ENCODE results near the gene LMNA.
"Not testable (repeated sequence)": the region's sequence is repeated elsewhere in the genome, so short reads cannot be mapped to it uniquely, and the experiment has no call there.

Gene LMNA

DNA sequence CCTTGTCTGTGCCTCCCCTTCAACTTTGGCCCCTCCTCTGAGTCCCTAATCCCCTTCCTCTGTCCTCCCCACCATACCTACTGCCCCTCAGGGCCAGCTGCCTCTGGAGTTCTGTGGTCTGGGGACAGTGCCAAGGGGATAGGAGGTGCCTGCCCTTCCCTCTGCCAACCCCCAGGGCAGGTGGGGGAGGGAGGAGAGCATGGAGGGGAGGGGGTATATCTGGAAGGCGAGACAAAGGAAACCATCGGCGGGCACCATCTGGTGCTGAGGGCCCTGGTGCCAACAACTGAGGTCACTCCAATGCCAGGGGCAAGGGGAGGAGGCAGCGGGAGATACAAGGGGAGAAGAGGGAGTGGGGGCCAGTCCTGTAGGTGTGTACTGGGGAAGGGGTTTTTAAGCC, 44.0 kb upstream of the LMNA start:
- H3K27me3 ChIP-seq = no peaks in the 10 kb centered on the region
- H3K9me3 ChIP-seq = no peaks in the 10 kb centered on the region
- peak; percentile 49 for DNase-seq
- no peak for TF ChIP-seq CTCF (IDR thresholded peaks at IDR 0.05; ENCODE audit: low read depth, low read length)
- H3K36me3 ChIP-seq = peaks cover 10% of the 10 kb centered on the region
- 0 out of 2 replicates have a peak, but pooled peaks cover 7% of the 10 kb centered on the region for H3K4me1 ChIP-seq
- H3K4me3 ChIP-seq (ENCODE audit: low read depth, low read length) = no peak overlapping the region

DNA sequence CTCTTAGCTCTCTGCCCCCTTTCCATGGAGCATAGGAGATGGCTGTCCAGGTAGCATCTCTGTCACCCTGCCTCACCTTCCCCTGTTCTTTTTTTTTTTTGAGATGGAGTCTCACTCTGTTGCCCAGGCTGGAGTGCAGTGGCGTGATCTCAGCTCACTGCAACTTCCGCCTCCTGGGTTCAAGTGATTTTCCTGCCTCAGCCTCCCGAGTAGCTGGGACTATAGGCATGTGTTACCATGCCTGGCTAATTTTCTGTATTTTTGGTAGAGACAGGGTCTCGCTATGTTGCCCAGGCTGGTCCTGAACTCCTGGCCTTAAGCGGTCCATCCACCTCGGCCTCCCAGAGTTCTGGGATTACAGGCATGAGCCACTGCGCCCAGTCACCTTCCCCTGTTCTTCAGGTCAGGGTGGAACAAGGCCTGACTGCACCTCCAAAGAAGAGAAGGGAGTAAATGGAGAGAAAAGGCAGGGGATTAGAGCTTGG, 43.1 kb upstream of the LMNA start:
- not testable (repeated sequence) for H3K27me3 ChIP-seq; H3K4me1 ChIP-seq; H3K9me3 ChIP-seq; H3K4me3 ChIP-seq (ENCODE audit: low read depth, low read length); DNase-seq
- H3K36me3 ChIP-seq = peaks cover 18% of the 10 kb centered on the region

DNA sequence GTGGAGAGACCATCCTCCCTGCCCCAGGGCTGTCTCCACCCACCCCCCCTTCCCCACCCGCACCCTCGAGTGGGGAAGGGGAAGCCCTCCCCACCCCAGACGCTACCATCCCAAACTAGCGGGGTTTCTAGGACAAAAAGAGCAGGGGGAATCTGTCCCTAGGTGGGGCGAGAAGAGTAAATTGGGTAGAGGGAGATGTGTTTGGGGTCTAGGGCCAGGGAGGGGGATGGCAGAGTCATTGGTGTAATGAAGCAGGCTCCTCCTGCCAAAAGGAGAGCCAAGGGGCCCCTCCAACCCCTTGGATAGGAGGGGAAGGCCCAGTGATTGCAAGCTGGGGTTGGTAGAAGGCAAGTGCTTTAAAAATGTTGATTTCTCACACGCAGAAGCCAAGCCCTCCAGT, 42.3 kb upstream of the LMNA start:
- DNase-seq = no peak
- H3K4me1 ChIP-seq = 0 out of 2 replicates have a peak, but pooled peaks cover 5% of the 10 kb centered on the region

DNA sequence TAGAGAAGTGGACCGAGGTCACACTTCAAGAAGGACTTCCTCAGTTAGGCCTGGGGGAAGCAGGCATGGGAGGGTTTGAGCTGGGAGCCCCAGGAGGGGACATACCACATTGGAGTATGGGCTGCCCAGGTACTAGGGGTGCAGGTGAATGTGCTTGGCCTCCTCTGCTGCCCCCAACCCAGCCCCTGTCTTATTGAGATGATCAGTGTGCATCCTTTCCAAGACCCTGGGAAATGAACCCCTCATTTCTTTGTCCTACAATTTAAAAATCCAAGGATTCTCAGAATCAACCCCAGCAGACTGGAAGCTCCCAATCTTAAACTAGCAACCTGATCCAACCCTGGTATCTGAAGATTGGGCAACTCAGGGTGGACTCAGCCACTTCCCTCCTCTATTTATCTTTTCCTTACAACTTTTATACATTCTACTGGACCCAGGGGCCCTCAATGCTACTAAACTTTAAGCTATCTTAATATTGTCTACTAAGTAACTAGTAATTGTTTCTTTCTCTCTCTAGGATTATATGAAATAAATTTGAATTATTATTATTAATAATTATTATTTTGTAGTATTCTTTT, 41.3 kb upstream of the LMNA start:
- Histone ChIP-seq H3K9me3 (no peaks in the 10 kb centered on the region), H3K36me3 (peaks cover 35% of the 10 kb centered on the region), H3K27me3 (no peaks in the 10 kb centered on the region), H3K4me1 (peaks cover 9% of the 10 kb centered on the region; the same call in 1 of the 2 replicates), H3K4me3 (ENCODE audit: low read depth, low read length) (no peak overlapping the region)
- TF ChIP-seq CTCF (IDR thresholded peaks at IDR 0.05; ENCODE audit: low read depth, low read length) = no peak
- no peak for DNase-seq

More for the DNA sequence above, 42.3 kb upstream of the LMNA start:
- no peaks in the 10 kb centered on the region for H3K27me3 ChIP-seq
- H3K36me3 ChIP-seq = peaks cover 27% of the 10 kb centered on the region
- TF ChIP-seq CTCF (IDR thresholded peaks at IDR 0.05; ENCODE audit: low read depth, low read length) = no peak
- H3K9me3 ChIP-seq = no peaks in the 10 kb centered on the region
- no peak overlapping the region for H3K4me3 ChIP-seq (ENCODE audit: low read depth, low read length)

GRCh38 chr1:156073740-156074139, 40.8 kb upstream of the LMNA start:
- H3K9me3 ChIP-seq = no peaks in the 10 kb centered on the region
- no peak for TF ChIP-seq CTCF (IDR thresholded peaks at IDR 0.05; ENCODE audit: low read depth, low read length)
- peaks cover 35% of the 10 kb centered on the region for H3K36me3 ChIP-seq
- H3K4me3 ChIP-seq (ENCODE audit: low read depth, low read length) = no peak overlapping the region
- no peak for DNase-seq
- no peaks in the 10 kb centered on the region for H3K27me3 ChIP-seq
- peaks cover 9% of the 10 kb centered on the region; the same call in 1 of the 2 replicates for H3K4me1 ChIP-seq

DNA sequence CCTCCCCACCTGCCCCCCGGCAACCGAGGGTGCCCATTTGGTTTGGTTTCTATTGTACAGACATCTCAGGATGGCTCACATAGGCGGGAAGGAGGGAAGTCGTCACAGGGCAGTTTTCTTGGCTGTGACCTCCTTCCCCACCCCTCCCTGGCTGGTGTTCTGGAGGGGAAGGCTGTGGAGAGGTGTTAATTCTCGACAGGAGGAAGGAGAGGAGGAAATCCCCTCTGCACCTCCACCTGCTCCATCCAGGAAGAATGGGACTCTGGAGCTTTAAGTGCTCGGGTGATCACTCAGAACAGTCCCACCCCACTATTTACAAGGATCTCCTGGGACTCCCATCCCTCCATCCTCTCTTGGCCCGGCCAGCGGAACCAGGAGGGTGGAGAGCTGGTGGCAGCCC, 39.9 kb upstream of the LMNA start:
- DNase-seq = no peak
- H3K36me3 ChIP-seq = peaks cover 39% of the 10 kb centered on the region

More for the DNA sequence above, 39.9 kb upstream of the LMNA start:
- Histone ChIP-seq H3K27me3 (no peaks in the 10 kb centered on the region), H3K9me3 (no peaks in the 10 kb centered on the region), H3K4me1 (peaks cover 9% of the 10 kb centered on the region; the same call in 1 of the 2 replicates), H3K4me3 (ENCODE audit: low read depth, low read length) (no peak overlapping the region)
- TF ChIP-seq CTCF (IDR thresholded peaks at IDR 0.05; ENCODE audit: low read depth, low read length) = no peak

Data from BE2C (cell line).